ENCODE results near the gene PCGF3.

- no peak for TF ChIP-seq ZNF274 (IDR thresholded peaks at IDR 0.05; ENCODE audit: low read depth, low read length)
- no peak for TF ChIP-seq YY1 (IDR thresholded peaks at IDR 0.05; ENCODE audit: insufficient read depth, insufficient read length)
Observed at GRCh38 chr4:807792-808191, 102.2 kb downstream of the PCGF3 start.
